LNCaP clone FGC (cell line): ENCODE data around the gene MRPL45.

Source experiments
- DNase-seq: peaks from one replicate; pipeline ENCODE4 v3.0.0-alpha.2; 2011; ENCODE audit warnings: low read depth
- H3K4me3 ChIP-seq: 2 replicates; pipeline ENCODE4 v1.5.1; 2011; ENCODE audit warnings: mild to moderate bottlenecking, low read depth, low read length, control low read depth
- CTCF ChIP-seq: IDR thresholded peaks from 2 replicates; pipeline ENCODE4 v1.5.1; 2012; ENCODE audit warnings: mild to moderate bottlenecking; ENCODE audit not compliant: control insufficient read depth, insufficient read depth; ENCODE audit errors: extremely low read depth

MRPL45 gene

GRCh38 chr17:38338535-38338934 is 41.6 kb downstream of the MRPL45 start:
- TF ChIP-seq CTCF, result no peak
- no peak for DNase-seq

GRCh38 chr17:38339891-38340290 is 42.9 kb downstream of the MRPL45 start:
- no peak for DNase-seq
- no peak for TF ChIP-seq CTCF
- H3K4me3 ChIP-seq, result no peak overlapping the region

More at GRCh38 chr17:38338535-38338934, 41.6 kb downstream of the MRPL45 start:
- H3K4me3 ChIP-seq, result no peak overlapping the region

GRCh38 chr17:38341035-38341721 is 44.2 kb downstream of the MRPL45 start:
- H3K4me3 ChIP-seq, result no peak overlapping the region
- no peak for TF ChIP-seq CTCF
- no peak for DNase-seq

- H3K4me3 ChIP-seq, result no peak overlapping the region
- DNase-seq, result no peak
- no peak for TF ChIP-seq CTCF
These were observed 46.1 kb downstream of the MRPL45 start for GRCh38 chr17:38342886-38343607.

- H3K4me3 ChIP-seq, result no peak within 1 kb of the TSS
- no peak for TF ChIP-seq CTCF
- DNase-seq, result no peak
These were observed 46.8 kb downstream of the MRPL45 start, which contains the start of gene GPR179 for GRCh38 chr17:38343608-38344419. TSS of gene GPR179 (minus strand) at chr17:38343956. CDS start at chr17:38343789, 167 bp downstream.

- DNase-seq, result no peak
- no peak for TF ChIP-seq CTCF
- no peak overlapping the region for H3K4me3 ChIP-seq
These were observed 47.4 kb downstream of the MRPL45 start for GRCh38 chr17:38344420-38344745.
